ENCODE data around the gene DMRTB1. TPM values are rescaled to one million over a fixed set of nuclear protein-coding genes. Genes with fewer than 3 reads are reported as not detected.
A peak's percentile ranks its signal among the peaks of the same experiment; 100 is the strongest.

DMRTB1 gene
- total RNA-seq, 1 experiment from 2014 or later: not detected

DNA sequence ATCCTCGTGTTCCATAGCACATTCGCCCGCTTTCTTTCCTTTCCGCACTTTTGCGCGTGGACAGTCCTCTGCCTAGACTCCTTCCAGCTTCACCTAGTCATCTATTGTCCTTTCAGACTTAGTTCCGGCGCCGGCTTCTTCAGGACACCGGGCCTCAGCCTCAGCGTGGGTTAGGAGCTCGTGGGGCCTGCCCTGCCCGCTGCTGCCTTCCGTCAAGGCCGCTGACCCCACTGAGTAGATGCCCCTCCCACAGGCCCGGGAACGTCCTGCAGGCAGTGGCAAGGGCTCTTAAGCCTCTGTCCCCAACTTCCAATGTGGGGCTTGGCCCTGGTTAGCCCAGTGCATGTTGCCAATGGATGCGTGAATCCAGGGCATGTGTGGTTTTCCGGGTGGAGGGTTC is 11.4 kb downstream of the DMRTB1 start:
- Histone ChIP-seq H3K9me2 (ENCODE audit: insufficient read depth) (no peaks in the 10 kb centered on the region), H4K20me1 (ENCODE audit: insufficient read depth) (no peaks in the 10 kb centered on the region), H3K79me2 (ENCODE audit: insufficient read depth, low read length) (no peaks in the 10 kb centered on the region), H3K36me3 (ENCODE audit: control insufficient read depth in 1 of 2, insufficient read depth in 2 of 2, low read length in 2 of 2) (no peaks in the 10 kb centered on the region), H3K9ac (ENCODE audit: low read length) (no peak overlapping the region), H2AFZ (ENCODE audit: low read depth, low read length, poor library complexity, severe bottlenecking) (peak overlapping the region; percentile 87), H3K27ac (ENCODE audit: low read depth, low read length) (no peak overlapping the region), H3K4me2 (ENCODE audit: low read length) (peak overlapping the region; percentile 29; the same call in 1 of the 2 replicates), H3K9me3 (ENCODE audit: control insufficient read depth in 1 of 2, insufficient read depth in 1 of 2, low read depth in 1 of 2, low read length in 2 of 2) (no peaks in the 10 kb centered on the region), H3K4me1 (ENCODE audit: control insufficient read depth in 1 of 2, insufficient read depth in 2 of 2, low read length in 2 of 2) (peaks cover 3 to 13% of the 10 kb centered on the region in 2 experiments; a peak in 3 of 4 replicates), H3K27me3 (ENCODE audit: insufficient read depth, low read length) (no peaks in the 10 kb centered on the region), H3K4me3 (replicated peaks in 1 of 2; ENCODE audit: low read depth in 1 of 2, low read length in 2 of 2) (no peak overlapping the region)
- POLR2A ChIA-PET: no interaction called here
- CTCF ChIA-PET: no interaction called here
- DNase-seq (ENCODE audit: low read depth, low spot score) (no peak), ATAC-seq (no peak)
- no TSS peak for BruUV-seq (replicated peaks)
- TF ChIP-seq, protein P1, sequence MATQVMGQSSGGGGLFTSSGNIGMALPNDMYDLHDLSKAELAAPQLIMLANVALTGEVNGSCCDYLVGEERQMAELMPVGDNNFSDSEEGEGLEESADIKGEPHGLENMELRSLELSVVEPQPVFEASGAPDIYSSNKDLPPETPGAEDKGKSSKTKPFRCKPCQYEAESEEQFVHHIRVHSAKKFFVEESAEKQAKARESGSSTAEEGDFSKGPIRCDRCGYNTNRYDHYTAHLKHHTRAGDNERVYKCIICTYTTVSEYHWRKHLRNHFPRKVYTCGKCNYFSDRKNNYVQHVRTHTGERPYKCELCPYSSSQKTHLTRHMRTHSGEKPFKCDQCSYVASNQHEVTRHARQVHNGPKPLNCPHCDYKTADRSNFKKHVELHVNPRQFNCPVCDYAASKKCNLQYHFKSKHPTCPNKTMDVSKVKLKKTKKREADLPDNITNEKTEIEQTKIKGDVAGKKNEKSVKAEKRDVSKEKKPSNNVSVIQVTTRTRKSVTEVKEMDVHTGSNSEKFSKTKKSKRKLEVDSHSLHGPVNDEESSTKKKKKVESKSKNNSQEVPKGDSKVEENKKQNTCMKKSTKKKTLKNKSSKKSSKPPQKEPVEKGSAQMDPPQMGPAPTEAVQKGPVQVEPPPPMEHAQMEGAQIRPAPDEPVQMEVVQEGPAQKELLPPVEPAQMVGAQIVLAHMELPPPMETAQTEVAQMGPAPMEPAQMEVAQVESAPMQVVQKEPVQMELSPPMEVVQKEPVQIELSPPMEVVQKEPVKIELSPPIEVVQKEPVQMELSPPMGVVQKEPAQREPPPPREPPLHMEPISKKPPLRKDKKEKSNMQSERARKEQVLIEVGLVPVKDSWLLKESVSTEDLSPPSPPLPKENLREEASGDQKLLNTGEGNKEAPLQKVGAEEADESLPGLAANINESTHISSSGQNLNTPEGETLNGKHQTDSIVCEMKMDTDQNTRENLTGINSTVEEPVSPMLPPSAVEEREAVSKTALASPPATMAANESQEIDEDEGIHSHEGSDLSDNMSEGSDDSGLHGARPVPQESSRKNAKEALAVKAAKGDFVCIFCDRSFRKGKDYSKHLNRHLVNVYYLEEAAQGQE (IDR thresholded peaks at IDR 0.05; ENCODE audit: low read depth): no peak
- TF ChIP-seq EZH2 (IDR thresholded peaks at IDR 0.05) (no peak), ZFX (IDR thresholded peaks at IDR 0.05) (no peak), POLR2A (IDR thresholded peaks at IDR 0.05; ENCODE audit: borderline replicate concordance, extremely low read depth, insufficient read depth, insufficient read length) (no peak), SIN3A (IDR thresholded peaks at IDR 0.05; ENCODE audit: low read depth) (no peak), JUND (IDR thresholded peaks at IDR 0.05) (no peak), YY1 (IDR thresholded peaks at IDR 0.05; ENCODE audit: extremely low read depth, insufficient replicate concordance, low read depth, low read length) (no peak), POLR2AphosphoS5 (IDR thresholded peaks at IDR 0.05; ENCODE audit: low read depth, low read length) (no peak), EGR1 (IDR thresholded peaks at IDR 0.05; ENCODE audit: low read depth) (no peak), SRF (IDR thresholded peaks at IDR 0.05; ENCODE audit: low read depth) (no peak), SP1 (IDR thresholded peaks at IDR 0.05; ENCODE audit: low read depth) (no peak), ELF1 (IDR thresholded peaks at IDR 0.05; ENCODE audit: borderline replicate concordance, low read depth) (no peak)
- TF ChIP-seq, protein P2, sequence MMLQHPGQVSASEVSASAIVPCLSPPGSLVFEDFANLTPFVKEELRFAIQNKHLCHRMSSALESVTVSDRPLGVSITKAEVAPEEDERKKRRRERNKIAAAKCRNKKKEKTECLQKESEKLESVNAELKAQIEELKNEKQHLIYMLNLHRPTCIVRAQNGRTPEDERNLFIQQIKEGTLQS (IDR thresholded peaks at IDR 0.05): no peak
- TF ChIP-seq, protein P3, sequence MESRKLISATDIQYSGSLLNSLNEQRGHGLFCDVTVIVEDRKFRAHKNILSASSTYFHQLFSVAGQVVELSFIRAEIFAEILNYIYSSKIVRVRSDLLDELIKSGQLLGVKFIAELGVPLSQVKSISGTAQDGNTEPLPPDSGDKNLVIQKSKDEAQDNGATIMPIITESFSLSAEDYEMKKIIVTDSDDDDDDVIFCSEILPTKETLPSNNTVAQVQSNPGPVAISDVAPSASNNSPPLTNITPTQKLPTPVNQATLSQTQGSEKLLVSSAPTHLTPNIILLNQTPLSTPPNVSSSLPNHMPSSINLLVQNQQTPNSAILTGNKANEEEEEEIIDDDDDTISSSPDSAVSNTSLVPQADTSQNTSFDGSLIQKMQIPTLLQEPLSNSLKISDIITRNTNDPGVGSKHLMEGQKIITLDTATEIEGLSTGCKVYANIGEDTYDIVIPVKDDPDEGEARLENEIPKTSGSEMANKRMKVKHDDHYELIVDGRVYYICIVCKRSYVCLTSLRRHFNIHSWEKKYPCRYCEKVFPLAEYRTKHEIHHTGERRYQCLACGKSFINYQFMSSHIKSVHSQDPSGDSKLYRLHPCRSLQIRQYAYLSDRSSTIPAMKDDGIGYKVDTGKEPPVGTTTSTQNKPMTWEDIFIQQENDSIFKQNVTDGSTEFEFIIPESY (IDR thresholded peaks at IDR 0.05; ENCODE audit: extremely low read depth, insufficient replicate concordance, low read length): no peak
- TF ChIP-seq, protein P4, sequence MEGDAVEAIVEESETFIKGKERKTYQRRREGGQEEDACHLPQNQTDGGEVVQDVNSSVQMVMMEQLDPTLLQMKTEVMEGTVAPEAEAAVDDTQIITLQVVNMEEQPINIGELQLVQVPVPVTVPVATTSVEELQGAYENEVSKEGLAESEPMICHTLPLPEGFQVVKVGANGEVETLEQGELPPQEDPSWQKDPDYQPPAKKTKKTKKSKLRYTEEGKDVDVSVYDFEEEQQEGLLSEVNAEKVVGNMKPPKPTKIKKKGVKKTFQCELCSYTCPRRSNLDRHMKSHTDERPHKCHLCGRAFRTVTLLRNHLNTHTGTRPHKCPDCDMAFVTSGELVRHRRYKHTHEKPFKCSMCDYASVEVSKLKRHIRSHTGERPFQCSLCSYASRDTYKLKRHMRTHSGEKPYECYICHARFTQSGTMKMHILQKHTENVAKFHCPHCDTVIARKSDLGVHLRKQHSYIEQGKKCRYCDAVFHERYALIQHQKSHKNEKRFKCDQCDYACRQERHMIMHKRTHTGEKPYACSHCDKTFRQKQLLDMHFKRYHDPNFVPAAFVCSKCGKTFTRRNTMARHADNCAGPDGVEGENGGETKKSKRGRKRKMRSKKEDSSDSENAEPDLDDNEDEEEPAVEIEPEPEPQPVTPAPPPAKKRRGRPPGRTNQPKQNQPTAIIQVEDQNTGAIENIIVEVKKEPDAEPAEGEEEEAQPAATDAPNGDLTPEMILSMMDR (IDR thresholded peaks at IDR 0.05 in 2 of 3, conservative IDR thresholded peaks at IDR 0.05 in 1 of 3; ENCODE audit: borderline replicate concordance in 1 of 3, insufficient read depth in 1 of 3, low read depth in 2 of 3, low read length in 2 of 3): no peak
- TF ChIP-seq, protein P5, sequence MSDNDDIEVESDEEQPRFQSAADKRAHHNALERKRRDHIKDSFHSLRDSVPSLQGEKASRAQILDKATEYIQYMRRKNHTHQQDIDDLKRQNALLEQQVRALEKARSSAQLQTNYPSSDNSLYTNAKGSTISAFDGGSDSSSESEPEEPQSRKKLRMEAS (IDR thresholded peaks at IDR 0.05): no peak
- RAD21 ChIA-PET (ENCODE audit: low non-redundant PET in 1 of 2, low total read pairs in 2 of 2, uncharacterized antibody in 2 of 2, unreplicated experiment in 2 of 2): no interaction called here
- intact Hi-C loops (cut with micrococcal nuclease): no loop called here
